ENCODE data around the gene KASH5.

DNA sequence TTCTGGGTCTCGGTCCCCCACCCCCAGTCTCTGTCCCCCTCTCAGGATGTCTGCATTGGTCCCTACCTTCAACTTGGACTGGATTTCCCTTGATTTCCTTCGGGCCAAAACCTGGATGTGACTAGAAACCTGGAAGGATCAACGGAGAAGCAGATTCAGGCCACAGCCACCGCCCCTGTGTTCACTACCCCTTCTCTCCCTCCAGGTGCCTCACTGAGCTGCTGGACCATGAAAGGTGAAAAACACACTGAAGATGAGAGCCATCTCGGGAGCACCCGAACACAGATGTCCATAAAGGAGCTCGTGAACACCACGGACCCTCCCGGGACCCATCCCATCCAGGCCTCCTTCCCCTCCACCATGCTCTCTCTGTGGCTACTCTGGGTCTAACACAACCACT lies 30.9 kb upstream of the KASH5 start:
- TF ChIP-seq, protein P1, sequence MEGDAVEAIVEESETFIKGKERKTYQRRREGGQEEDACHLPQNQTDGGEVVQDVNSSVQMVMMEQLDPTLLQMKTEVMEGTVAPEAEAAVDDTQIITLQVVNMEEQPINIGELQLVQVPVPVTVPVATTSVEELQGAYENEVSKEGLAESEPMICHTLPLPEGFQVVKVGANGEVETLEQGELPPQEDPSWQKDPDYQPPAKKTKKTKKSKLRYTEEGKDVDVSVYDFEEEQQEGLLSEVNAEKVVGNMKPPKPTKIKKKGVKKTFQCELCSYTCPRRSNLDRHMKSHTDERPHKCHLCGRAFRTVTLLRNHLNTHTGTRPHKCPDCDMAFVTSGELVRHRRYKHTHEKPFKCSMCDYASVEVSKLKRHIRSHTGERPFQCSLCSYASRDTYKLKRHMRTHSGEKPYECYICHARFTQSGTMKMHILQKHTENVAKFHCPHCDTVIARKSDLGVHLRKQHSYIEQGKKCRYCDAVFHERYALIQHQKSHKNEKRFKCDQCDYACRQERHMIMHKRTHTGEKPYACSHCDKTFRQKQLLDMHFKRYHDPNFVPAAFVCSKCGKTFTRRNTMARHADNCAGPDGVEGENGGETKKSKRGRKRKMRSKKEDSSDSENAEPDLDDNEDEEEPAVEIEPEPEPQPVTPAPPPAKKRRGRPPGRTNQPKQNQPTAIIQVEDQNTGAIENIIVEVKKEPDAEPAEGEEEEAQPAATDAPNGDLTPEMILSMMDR (IDR thresholded peaks at IDR 0.05), result no peak
- no peak for TF ChIP-seq KAT7 (CRISPR knock-in tag; IDR thresholded peaks at IDR 0.05; ENCODE audit: borderline replicate concordance)
- no peak for TF ChIP-seq CBFB (CRISPR knock-in tag; IDR thresholded peaks at IDR 0.05; ENCODE audit: low read depth)
- TF ChIP-seq, protein P2, sequence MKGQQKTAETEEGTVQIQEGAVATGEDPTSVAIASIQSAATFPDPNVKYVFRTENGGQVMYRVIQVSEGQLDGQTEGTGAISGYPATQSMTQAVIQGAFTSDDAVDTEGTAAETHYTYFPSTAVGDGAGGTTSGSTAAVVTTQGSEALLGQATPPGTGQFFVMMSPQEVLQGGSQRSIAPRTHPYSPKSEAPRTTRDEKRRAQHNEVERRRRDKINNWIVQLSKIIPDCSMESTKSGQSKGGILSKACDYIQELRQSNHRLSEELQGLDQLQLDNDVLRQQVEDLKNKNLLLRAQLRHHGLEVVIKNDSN (CRISPR knock-in tag; IDR thresholded peaks at IDR 0.05), result no peak
- TF ChIP-seq NR3C1 (CRISPR knock-in tag; conservative IDR thresholded peaks at IDR 0.05; ENCODE audit: low read depth), result no peak
- no peak for TF ChIP-seq ZNF317 (CRISPR knock-in tag; IDR thresholded peaks at IDR 0.05; ENCODE audit: borderline replicate concordance, low read depth)
- TF ChIP-seq, protein P3, sequence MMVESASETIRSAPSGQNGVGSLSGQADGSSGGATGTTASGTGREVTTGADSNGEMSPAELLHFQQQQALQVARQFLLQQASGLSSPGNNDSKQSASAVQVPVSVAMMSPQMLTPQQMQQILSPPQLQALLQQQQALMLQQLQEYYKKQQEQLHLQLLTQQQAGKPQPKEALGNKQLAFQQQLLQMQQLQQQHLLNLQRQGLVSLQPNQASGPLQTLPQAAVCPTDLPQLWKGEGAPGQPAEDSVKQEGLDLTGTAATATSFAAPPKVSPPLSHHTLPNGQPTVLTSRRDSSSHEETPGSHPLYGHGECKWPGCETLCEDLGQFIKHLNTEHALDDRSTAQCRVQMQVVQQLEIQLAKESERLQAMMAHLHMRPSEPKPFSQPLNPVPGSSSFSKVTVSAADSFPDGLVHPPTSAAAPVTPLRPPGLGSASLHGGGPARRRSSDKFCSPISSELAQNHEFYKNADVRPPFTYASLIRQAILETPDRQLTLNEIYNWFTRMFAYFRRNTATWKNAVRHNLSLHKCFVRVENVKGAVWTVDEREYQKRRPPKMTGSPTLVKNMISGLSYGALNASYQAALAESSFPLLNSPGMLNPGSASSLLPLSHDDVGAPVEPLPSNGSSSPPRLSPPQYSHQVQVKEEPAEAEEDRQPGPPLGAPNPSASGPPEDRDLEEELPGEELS (CRISPR knock-in tag; IDR thresholded peaks at IDR 0.05), result no peak
- TF ChIP-seq, protein P4, sequence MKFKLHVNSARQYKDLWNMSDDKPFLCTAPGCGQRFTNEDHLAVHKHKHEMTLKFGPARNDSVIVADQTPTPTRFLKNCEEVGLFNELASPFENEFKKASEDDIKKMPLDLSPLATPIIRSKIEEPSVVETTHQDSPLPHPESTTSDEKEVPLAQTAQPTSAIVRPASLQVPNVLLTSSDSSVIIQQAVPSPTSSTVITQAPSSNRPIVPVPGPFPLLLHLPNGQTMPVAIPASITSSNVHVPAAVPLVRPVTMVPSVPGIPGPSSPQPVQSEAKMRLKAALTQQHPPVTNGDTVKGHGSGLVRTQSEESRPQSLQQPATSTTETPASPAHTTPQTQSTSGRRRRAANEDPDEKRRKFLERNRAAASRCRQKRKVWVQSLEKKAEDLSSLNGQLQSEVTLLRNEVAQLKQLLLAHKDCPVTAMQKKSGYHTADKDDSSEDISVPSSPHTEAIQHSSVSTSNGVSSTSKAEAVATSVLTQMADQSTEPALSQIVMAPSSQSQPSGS (CRISPR knock-in tag; IDR thresholded peaks at IDR 0.05; ENCODE audit: borderline replicate concordance, low read depth), result no peak
- TF ChIP-seq, protein P5, sequence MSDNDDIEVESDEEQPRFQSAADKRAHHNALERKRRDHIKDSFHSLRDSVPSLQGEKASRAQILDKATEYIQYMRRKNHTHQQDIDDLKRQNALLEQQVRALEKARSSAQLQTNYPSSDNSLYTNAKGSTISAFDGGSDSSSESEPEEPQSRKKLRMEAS (CRISPR knock-in tag; IDR thresholded peaks at IDR 0.05), result no peak
- TF ChIP-seq, protein P6, sequence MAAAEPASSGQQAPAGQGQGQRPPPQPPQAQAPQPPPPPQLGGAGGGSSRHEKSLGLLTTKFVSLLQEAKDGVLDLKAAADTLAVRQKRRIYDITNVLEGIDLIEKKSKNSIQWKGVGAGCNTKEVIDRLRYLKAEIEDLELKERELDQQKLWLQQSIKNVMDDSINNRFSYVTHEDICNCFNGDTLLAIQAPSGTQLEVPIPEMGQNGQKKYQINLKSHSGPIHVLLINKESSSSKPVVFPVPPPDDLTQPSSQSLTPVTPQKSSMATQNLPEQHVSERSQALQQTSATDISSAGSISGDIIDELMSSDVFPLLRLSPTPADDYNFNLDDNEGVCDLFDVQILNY (CRISPR knock-in tag; IDR thresholded peaks at IDR 0.05), result no peak
- TF ChIP-seq, protein P7, sequence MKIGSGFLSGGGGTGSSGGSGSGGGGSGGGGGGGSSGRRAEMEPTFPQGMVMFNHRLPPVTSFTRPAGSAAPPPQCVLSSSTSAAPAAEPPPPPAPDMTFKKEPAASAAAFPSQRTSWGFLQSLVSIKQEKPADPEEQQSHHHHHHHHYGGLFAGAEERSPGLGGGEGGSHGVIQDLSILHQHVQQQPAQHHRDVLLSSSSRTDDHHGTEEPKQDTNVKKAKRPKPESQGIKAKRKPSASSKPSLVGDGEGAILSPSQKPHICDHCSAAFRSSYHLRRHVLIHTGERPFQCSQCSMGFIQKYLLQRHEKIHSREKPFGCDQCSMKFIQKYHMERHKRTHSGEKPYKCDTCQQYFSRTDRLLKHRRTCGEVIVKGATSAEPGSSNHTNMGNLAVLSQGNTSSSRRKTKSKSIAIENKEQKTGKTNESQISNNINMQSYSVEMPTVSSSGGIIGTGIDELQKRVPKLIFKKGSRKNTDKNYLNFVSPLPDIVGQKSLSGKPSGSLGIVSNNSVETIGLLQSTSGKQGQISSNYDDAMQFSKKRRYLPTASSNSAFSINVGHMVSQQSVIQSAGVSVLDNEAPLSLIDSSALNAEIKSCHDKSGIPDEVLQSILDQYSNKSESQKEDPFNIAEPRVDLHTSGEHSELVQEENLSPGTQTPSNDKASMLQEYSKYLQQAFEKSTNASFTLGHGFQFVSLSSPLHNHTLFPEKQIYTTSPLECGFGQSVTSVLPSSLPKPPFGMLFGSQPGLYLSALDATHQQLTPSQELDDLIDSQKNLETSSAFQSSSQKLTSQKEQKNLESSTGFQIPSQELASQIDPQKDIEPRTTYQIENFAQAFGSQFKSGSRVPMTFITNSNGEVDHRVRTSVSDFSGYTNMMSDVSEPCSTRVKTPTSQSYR (CRISPR knock-in tag; IDR thresholded peaks at IDR 0.05), result no peak
- TF ChIP-seq ETV6 (CRISPR knock-in tag; IDR thresholded peaks at IDR 0.05), result no peak
- no peak for TF ChIP-seq FOXP1 (CRISPR knock-in tag; IDR thresholded peaks at IDR 0.05; ENCODE audit: borderline replicate concordance)
